ENCODE data around the gene IRAK2. TPM values are rescaled to one million over a fixed set of nuclear protein-coding genes. Genes with fewer than 3 reads are reported as not detected.

The IRAK2 gene
- total RNA-seq, 2 donors from 2014 or later: 1.0 to 2.6 TPM

- no peaks in the 10 kb centered on the region for H3K9me3 ChIP-seq
- no peaks in the 10 kb centered on the region for H3K27me3 ChIP-seq
- no peaks in the 10 kb centered on the region for H3K4me1 ChIP-seq
- no peak for TF ChIP-seq CTCF (IDR thresholded peaks at IDR 0.05)
- H3K27ac ChIP-seq: no peak overlapping the region
- no peak for DNase-seq
- H3K9ac ChIP-seq (ENCODE audit: low read depth in 2 of 2, low read length in 2 of 2): no peak overlapping the region
- intact Hi-C loops (cut with DNase I): no loop called here
- no peaks in the 10 kb centered on the region for H3K36me3 ChIP-seq
- no peak overlapping the region for H3K4me3 ChIP-seq
These were observed 16.1 kb downstream of the IRAK2 start for GRCh38 chr3:10180738-10181295.

GRCh38 chr3:10182950-10183349, 18.2 kb downstream of the IRAK2 start:
- H3K36me3 ChIP-seq: no peaks in the 10 kb centered on the region
- DNase-seq: no peak
- intact Hi-C loops (cut with DNase I): no loop called here
- no peaks in the 10 kb centered on the region for H3K4me1 ChIP-seq
- H3K9me3 ChIP-seq: no peaks in the 10 kb centered on the region
- no peak overlapping the region for H3K9ac ChIP-seq (ENCODE audit: low read depth in 2 of 2, low read length in 2 of 2)
- no peaks in the 10 kb centered on the region for H3K27me3 ChIP-seq
- no peak overlapping the region for H3K27ac ChIP-seq
- no peak for TF ChIP-seq CTCF (IDR thresholded peaks at IDR 0.05)
- no peak overlapping the region for H3K4me3 ChIP-seq

GRCh38 chr3:10184250-10184649, 19.5 kb downstream of the IRAK2 start:
- H3K9me3 ChIP-seq: no peaks in the 10 kb centered on the region
- H3K4me1 ChIP-seq: peaks cover 2% of the 10 kb centered on the region
- DNase-seq: no peak
- H3K27ac ChIP-seq: no peak overlapping the region
- H3K9ac ChIP-seq (ENCODE audit: low read depth in 2 of 2, low read length in 2 of 2): no peak overlapping the region
- H3K4me3 ChIP-seq: no peak overlapping the region
- H3K27me3 ChIP-seq: no peaks in the 10 kb centered on the region
- intact Hi-C loops (cut with DNase I): no loop called here
- no peaks in the 10 kb centered on the region for H3K36me3 ChIP-seq
- TF ChIP-seq CTCF (IDR thresholded peaks at IDR 0.05): no peak

- H3K9me3 ChIP-seq: no peaks in the 10 kb centered on the region
- H3K9ac ChIP-seq (ENCODE audit: low read depth in 2 of 2, low read length in 2 of 2): no peak overlapping the region
- H3K4me1 ChIP-seq: peaks cover 12% of the 10 kb centered on the region
- H3K4me3 ChIP-seq: no peak overlapping the region
- no peaks in the 10 kb centered on the region for H3K36me3 ChIP-seq
- H3K27ac ChIP-seq: peak overlapping the region; percentile 47
- DNase-seq: no peak
- no peaks in the 10 kb centered on the region for H3K27me3 ChIP-seq
- intact Hi-C loops (cut with DNase I): no loop called here
- no peak for TF ChIP-seq CTCF (IDR thresholded peaks at IDR 0.05)
These were observed 21.4 kb downstream of the IRAK2 start for GRCh38 chr3:10185804-10186762.

- intact Hi-C loops (cut with DNase I): no loop called here
- DNase-seq: no peak
- no peak overlapping the region for H3K9ac ChIP-seq (ENCODE audit: low read depth in 2 of 2, low read length in 2 of 2)
- no peak overlapping the region for H3K27ac ChIP-seq
- H3K36me3 ChIP-seq: no peaks in the 10 kb centered on the region
- no peak for TF ChIP-seq CTCF (IDR thresholded peaks at IDR 0.05)
- no peak overlapping the region for H3K4me3 ChIP-seq
- no peaks in the 10 kb centered on the region for H3K27me3 ChIP-seq
- no peaks in the 10 kb centered on the region for H3K9me3 ChIP-seq
- peaks cover 20% of the 10 kb centered on the region for H3K4me1 ChIP-seq
These were observed 22.7 kb downstream of the IRAK2 start for GRCh38 chr3:10187290-10187876.
